Caco-2 (cell line): ENCODE results near the gene PATZ1. TPM values are rescaled to one million over a fixed set of nuclear protein-coding genes. Genes with fewer than 3 reads are reported as not detected.
A peak's percentile ranks its signal among the peaks of the same experiment; 100 is the strongest.
"Not testable (repeated sequence)": the region's sequence is repeated elsewhere in the genome, so short reads cannot be mapped to it uniquely, and the experiment has no call there.

Source experiments
- BruUV-seq: library from RNA; stranded (reverse); fragments of 400-500 nt; replicated peaks from 2 replicates; lab custom pipeline; 2021; lab: Mats Ljungman, UMichigan
- CTCF ChIA-PET: fragments of 300-600 bp; sonication (Branson Sonifier 250); formaldehyde crosslinking; loops from one replicate; lab custom pipeline; 2022; ENCODE audit warnings: antibody characterized with exemption; lab: Charles Lee
- POLR2A ChIA-PET: fragments of 300-600 bp; sonication (Branson Sonifier 250); formaldehyde crosslinking; loops from one replicate; lab custom pipeline; 2022; ENCODE audit warnings: antibody characterized with exemption; lab: Charles Lee
- DNase-seq, 2 experiments: peaks; one replicate each; pipeline versions ENCODE4 v3.0.0 to v3.0.0-alpha.2; 2020 to 2022
- H3K27me3 ChIP-seq: replicated peaks from 2 replicates; pipeline ENCODE4 v1.6.0; 2011; ENCODE audit warnings: low read length; ENCODE audit not compliant: control insufficient read depth, insufficient read depth
- H3K36me3 ChIP-seq: 2 replicates; pipeline ENCODE4 v1.5.1; 2011; ENCODE audit warnings: low read length; ENCODE audit not compliant: control insufficient read depth, insufficient read depth
- H3K4me1 ChIP-seq: fragments of 250-450 bp; sonication (Bioruptor Pico); 2 replicates; pipeline ENCODE4 v1.5.1; 2020; ENCODE audit warnings: mild to moderate bottlenecking
- H3K4me3 ChIP-seq: 2 replicates; pipeline ENCODE4 v1.5.1; 2011; ENCODE audit warnings: low read depth, mild to moderate bottlenecking, control low read depth, low read length
- H3K9me3 ChIP-seq: fragments of 250-450 bp; sonication (Bioruptor Pico); 2 replicates; pipeline ENCODE4 v1.5.1; 2020; ENCODE audit warnings: mild to moderate bottlenecking, moderate library complexity
- H3K27ac Mint-ChIP-seq: one replicate; pipeline ENCODE4 v1.8.0; 2022; ENCODE audit warnings: mixed read lengths; ENCODE audit not compliant: unreplicated experiment
- H3K27me3 Mint-ChIP-seq: one replicate; pipeline ENCODE4 v1.8.0; 2022; ENCODE audit warnings: mixed read lengths; ENCODE audit not compliant: insufficient read depth, unreplicated experiment
- H3K36me3 Mint-ChIP-seq: one replicate; pipeline ENCODE4 v1.8.0; 2022; ENCODE audit warnings: mild to moderate bottlenecking, mixed read lengths; ENCODE audit not compliant: insufficient read depth, unreplicated experiment
- H3K4me1 Mint-ChIP-seq: one replicate; pipeline ENCODE4 v1.8.0; 2022; ENCODE audit warnings: low read depth, mixed read lengths; ENCODE audit not compliant: unreplicated experiment
- H3K4me3 Mint-ChIP-seq: one replicate; pipeline ENCODE4 v1.8.0; 2022; ENCODE audit warnings: mild to moderate bottlenecking, moderate library complexity, mixed read lengths; ENCODE audit not compliant: unreplicated experiment
- H3K9me3 Mint-ChIP-seq: one replicate; pipeline ENCODE4 v1.8.0; 2022; ENCODE audit warnings: mixed read lengths; ENCODE audit not compliant: unreplicated experiment
- intact Hi-C: fragments of 100-400 bp; cut with micrococcal nuclease; formaldehyde crosslinking; loops from one replicate; pipeline ENCODE4 v1.10.0; 2022; ENCODE audit not compliant: unreplicated experiment
- total RNA-seq: library from RNA; stranded (reverse); gene quantifications from 2 replicates; pipeline ENCODE4 v1.2.3, GENCODE V29; 2022
- TF ChIP-seq, protein P1 (sequence below), 2 experiments: fragments of 200-600 bp in 1 of 2; IDR thresholded peaks; 1 replicate in 1 of 2; 2 replicates in 1 of 2; pipeline versions ENCODE4 v1.5.1 to v1.8.0; 2011 to 2022; ENCODE audit warnings: antibody characterized with exemption in 1 of 2, control low read depth in 1 of 2, inconsistent platforms in 1 of 2, low read depth in 1 of 2, low read length in 1 of 2, mild to moderate bottlenecking in 1 of 2, moderate library complexity in 1 of 2; ENCODE audit not compliant: insufficient read depth in 1 of 2, severe bottlenecking in 1 of 2, unreplicated experiment in 1 of 2

Gene PATZ1
- total RNA-seq, 1 experiment from 2014 or later = 40.9 TPM

DNA sequence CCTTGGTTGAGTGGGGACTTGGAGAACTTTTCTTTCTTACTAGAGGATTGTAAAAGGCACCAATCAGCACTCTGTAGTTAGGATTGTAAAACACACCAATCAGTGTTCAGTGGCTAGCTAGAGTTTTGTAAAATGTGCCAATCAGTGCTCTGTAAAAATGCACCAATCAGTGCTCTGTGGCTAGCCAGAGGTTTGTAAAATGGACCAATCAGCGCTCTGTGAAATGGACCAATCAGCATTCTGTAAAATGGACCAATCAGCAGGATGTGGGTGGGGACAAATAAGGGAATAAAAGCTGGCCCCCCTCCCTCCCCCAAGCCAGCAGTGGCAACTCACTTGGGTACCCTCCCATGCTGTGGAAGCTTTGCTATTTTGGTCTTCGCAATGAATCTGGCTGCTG lies 47.7 kb upstream of the PATZ1 start:
- TF ChIP-seq, protein P1, sequence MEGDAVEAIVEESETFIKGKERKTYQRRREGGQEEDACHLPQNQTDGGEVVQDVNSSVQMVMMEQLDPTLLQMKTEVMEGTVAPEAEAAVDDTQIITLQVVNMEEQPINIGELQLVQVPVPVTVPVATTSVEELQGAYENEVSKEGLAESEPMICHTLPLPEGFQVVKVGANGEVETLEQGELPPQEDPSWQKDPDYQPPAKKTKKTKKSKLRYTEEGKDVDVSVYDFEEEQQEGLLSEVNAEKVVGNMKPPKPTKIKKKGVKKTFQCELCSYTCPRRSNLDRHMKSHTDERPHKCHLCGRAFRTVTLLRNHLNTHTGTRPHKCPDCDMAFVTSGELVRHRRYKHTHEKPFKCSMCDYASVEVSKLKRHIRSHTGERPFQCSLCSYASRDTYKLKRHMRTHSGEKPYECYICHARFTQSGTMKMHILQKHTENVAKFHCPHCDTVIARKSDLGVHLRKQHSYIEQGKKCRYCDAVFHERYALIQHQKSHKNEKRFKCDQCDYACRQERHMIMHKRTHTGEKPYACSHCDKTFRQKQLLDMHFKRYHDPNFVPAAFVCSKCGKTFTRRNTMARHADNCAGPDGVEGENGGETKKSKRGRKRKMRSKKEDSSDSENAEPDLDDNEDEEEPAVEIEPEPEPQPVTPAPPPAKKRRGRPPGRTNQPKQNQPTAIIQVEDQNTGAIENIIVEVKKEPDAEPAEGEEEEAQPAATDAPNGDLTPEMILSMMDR (IDR thresholded peaks at IDR 0.05; ENCODE audit: insufficient read depth in 1 of 2, low read depth in 1 of 2, low read length in 1 of 2, severe bottlenecking in 1 of 2, unreplicated experiment in 1 of 2) = no peak
- DNase-seq = peak in 1 of 2 experiments; percentile 1
- H3K4me1 ChIP-seq = no peaks in the 10 kb centered on the region; the same call in 1 of the 2 replicates
- Mint-ChIP-seq H3K27me3 (no peaks in the 10 kb centered on the region), H3K27ac (no peak overlapping the region), H3K9me3 (no peaks in the 10 kb centered on the region), H3K4me3 (no peak overlapping the region), H3K36me3 (peaks cover 3% of the 10 kb centered on the region), H3K4me1 (no peaks in the 10 kb centered on the region)
- intact Hi-C loops = no loop called here
- H3K4me3 ChIP-seq = no peak overlapping the region
- no peaks in the 10 kb centered on the region for H3K36me3 ChIP-seq
- no peaks in the 10 kb centered on the region for H3K9me3 ChIP-seq
- POLR2A ChIA-PET = no interaction called here
- no TSS peak for BruUV-seq
- CTCF ChIA-PET = no interaction called here
- no peaks in the 10 kb centered on the region for H3K27me3 ChIP-seq

DNA sequence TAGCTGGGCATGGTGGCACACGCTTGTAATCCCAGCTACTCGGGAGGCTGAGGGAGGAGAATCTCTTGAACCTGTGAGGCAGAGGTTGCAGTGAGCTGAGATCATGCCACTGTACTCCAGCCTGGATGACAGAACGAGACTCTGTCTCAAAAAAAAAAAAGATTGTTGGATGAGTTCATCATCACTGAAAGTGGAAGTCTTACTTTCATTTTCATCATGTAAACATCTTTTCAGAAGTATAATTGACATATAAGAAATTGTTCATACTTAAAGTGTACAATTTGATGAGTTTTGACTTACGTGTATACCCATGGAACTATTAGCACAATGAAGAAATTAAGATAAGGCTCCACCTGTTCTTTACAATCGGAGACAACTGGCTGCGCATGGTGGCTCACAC lies 32.5 kb upstream of the PATZ1 start:
- H3K36me3 ChIP-seq, POLR2A ChIA-PET, H3K4me1 ChIP-seq, H3K36me3 Mint-ChIP-seq, H3K9me3 Mint-ChIP-seq, BruUV-seq, H3K27me3 Mint-ChIP-seq, DNase-seq, H3K4me1 Mint-ChIP-seq, H3K9me3 ChIP-seq, H3K27ac Mint-ChIP-seq, H3K4me3 ChIP-seq, CTCF ChIA-PET, H3K4me3 Mint-ChIP-seq, intact Hi-C loops, H3K27me3 ChIP-seq: not testable (repeated sequence)

DNA sequence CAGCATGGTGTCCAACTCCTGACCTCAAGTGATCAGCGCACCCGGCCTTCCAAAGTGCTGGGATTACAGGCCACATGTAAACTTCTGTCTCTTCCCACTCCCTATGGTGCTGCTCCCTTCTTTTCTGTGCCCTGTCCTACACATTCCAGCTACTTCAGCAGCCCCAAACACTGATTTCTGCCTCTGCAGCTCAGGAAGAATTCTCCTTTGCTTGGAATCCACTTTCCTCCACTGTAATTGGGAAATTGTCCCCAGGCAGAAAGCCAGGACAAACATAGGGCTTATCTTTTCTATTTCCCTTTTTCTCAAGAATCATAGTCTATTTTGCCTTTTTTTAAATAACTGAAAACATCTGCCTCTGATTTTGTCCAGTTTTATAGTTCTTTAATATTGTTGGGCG lies 32.0 kb upstream of the PATZ1 start:
- Histone ChIP-seq H3K36me3 (no peaks in the 10 kb centered on the region), H3K4me3 (no peak overlapping the region), H3K4me1 (no peaks in the 10 kb centered on the region), H3K9me3 (no peaks in the 10 kb centered on the region), H3K27me3 (no peaks in the 10 kb centered on the region)
- H3K27me3 Mint-ChIP-seq = no peaks in the 10 kb centered on the region
- H3K4me3 Mint-ChIP-seq = no peak overlapping the region
- intact Hi-C loops = no loop called here
- H3K36me3 Mint-ChIP-seq = no peaks in the 10 kb centered on the region
- POLR2A ChIA-PET = no interaction called here
- H3K27ac Mint-ChIP-seq = no peak overlapping the region
- no peak for DNase-seq
- no peaks in the 10 kb centered on the region for H3K9me3 Mint-ChIP-seq
- TF ChIP-seq, protein P1 (IDR thresholded peaks at IDR 0.05; ENCODE audit: insufficient read depth in 1 of 2, low read depth in 1 of 2, low read length in 1 of 2, severe bottlenecking in 1 of 2, unreplicated experiment in 1 of 2) = no peak
- no peaks in the 10 kb centered on the region for H3K4me1 Mint-ChIP-seq
- no TSS peak for BruUV-seq
- CTCF ChIA-PET = no interaction called here

DNA sequence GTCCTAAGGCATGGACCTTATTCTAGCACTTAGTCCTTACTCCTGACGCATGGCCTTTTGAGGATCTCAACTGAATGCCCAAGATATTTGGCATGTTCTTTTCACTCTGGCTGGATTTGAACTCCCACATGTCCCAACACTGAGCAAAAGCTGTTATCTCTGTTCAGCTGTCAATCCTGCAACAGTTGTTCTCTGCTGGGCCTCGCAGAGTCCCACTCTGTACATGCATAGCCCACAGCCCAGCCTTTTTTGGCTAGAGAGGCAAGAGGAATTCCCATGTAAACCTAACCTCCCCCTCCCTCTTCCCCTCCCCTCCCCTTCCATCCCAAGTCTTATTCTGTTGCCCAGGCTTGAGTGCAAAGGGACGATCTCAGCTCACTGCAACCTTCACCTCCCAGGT lies 31.5 kb upstream of the PATZ1 start:
- intact Hi-C loops = no loop called here
- Mint-ChIP-seq H3K27ac (no peak overlapping the region), H3K27me3 (no peaks in the 10 kb centered on the region), H3K4me3 (no peak overlapping the region), H3K9me3 (no peaks in the 10 kb centered on the region), H3K36me3 (no peaks in the 10 kb centered on the region), H3K4me1 (no peaks in the 10 kb centered on the region)
- CTCF ChIA-PET = no interaction called here
- DNase-seq = no peak
- no peaks in the 10 kb centered on the region for H3K9me3 ChIP-seq
- H3K27me3 ChIP-seq = no peaks in the 10 kb centered on the region
- no peak overlapping the region for H3K4me3 ChIP-seq
- POLR2A ChIA-PET = no interaction called here
- no TSS peak for BruUV-seq
- H3K4me1 ChIP-seq = no peaks in the 10 kb centered on the region
- TF ChIP-seq, protein P1 (IDR thresholded peaks at IDR 0.05; ENCODE audit: insufficient read depth in 1 of 2, low read depth in 1 of 2, low read length in 1 of 2, severe bottlenecking in 1 of 2, unreplicated experiment in 1 of 2) = no peak
- no peaks in the 10 kb centered on the region for H3K36me3 ChIP-seq
